K562 (cell line): ENCODE results near the gene NRCAM. TPM values are rescaled to one million over a fixed set of nuclear protein-coding genes. Genes with fewer than 3 reads are reported as not detected.
A peak's percentile ranks its signal among the peaks of the same experiment; 100 is the strongest.

Experiments
- CBX1 ChIP-seq: sonication (generic); IDR thresholded peaks from 2 replicates; pipeline ENCODE4 v1.6.1; 2016; ENCODE audit warnings: antibody characterized with exemption, low read depth, mild to moderate bottlenecking
- ETS1 ChIP-seq: conservative IDR thresholded peaks from 2 replicates; pipeline ENCODE4 v1.6.1; 2011; ENCODE audit warnings: low read depth, mild to moderate bottlenecking, low read length; ENCODE audit not compliant: control insufficient read depth
- GABPA ChIP-seq: fragments of 200-800 bp; sonication (Bioruptor generic); conservative IDR thresholded peaks from 2 replicates; pipeline ENCODE4 v1.6.1; 2016; ENCODE audit warnings: low read depth, missing genetic modification characterization, missing compliant biosample characterization
- GTF3C2 ChIP-seq: IDR thresholded peaks from 3 replicates; pipeline ENCODE4 v1.6.1; 2011; ENCODE audit warnings: borderline replicate concordance, mild to moderate bottlenecking, moderate library complexity; ENCODE audit not compliant: insufficient read length; ENCODE audit errors: extremely low read depth
- HDAC2 ChIP-seq: fragments of 450-650 bp; IDR thresholded peaks from 2 replicates; pipeline ENCODE4 v1.6.1; 2016; ENCODE audit warnings: mild to moderate bottlenecking
- SMARCC2 ChIP-seq: fragments of 450-650 bp; IDR thresholded peaks from 2 replicates; pipeline ENCODE4 v1.6.1; 2017; ENCODE audit warnings: antibody characterized with exemption, moderate library complexity, mild to moderate bottlenecking, low read depth
- ZNF592 ChIP-seq: fragments of 450-650 bp; IDR thresholded peaks from 2 replicates; pipeline ENCODE4 v1.6.1; 2017; ENCODE audit warnings: antibody characterized with exemption, mild to moderate bottlenecking
- ZNF696 ChIP-seq: fragments of 250-450 bp; sonication (Bioruptor Pico); conservative IDR thresholded peaks from 2 replicates; pipeline ENCODE4 v1.4.0; 2020; ENCODE audit warnings: mild to moderate bottlenecking, moderate library complexity
- ZNF77 ChIP-seq: fragments of 250-450 bp; sonication (Bioruptor Pico); IDR thresholded peaks from 2 replicates; pipeline ENCODE4 v1.5.0; 2020
- polyA plus RNA-seq, 8 experiments: library from polyadenylated mRNA; depleted of rRNA in 4 of 8; stranded (reverse) in 5 of 8; unstranded in 3 of 8; fragments of >200 nt; fragmentation: Nextera tagmentation in 2 of 8; fragmentation: Illumina TruSeq in 1 of 8; extraction: Ambion mirVana in 2 of 8; extraction: Trizol in 1 of 8; gene quantifications; 2 replicates each; pipeline versions ENCODE4 v1.2.1 to v1.2.3, GENCODE V29; 2011 to 2014; ENCODE audit warnings: inconsistent platforms in 1 of 8, missing spikeins in 1 of 8
- total RNA-seq, 7 experiments: library from RNA; depleted of rRNA in 6 of 7; stranded (reverse); fragments of >200 nt in 6 of 7; fragmentation: Illumina TruSeq in 2 of 7; extraction: Trizol in 2 of 7; gene quantifications; 2 replicates each; pipeline versions ENCODE4 v1.2.1 to v1.2.3, GENCODE V29; 2011 to 2021; ENCODE audit warnings: low replicate concordance in 1 of 7
- TF ChIP-seq, protein P1 (sequence below): sonication (generic); formaldehyde crosslinking; IDR thresholded peaks from 2 replicates; pipeline ENCODE4 v1.9.0; 2022; ENCODE audit warnings: mild to moderate bottlenecking, missing genetic modification reagents
- TF ChIP-seq, protein P2 (sequence below): sonication (generic); IDR thresholded peaks from 2 replicates; pipeline ENCODE4 v1.6.1; 2016

The NRCAM gene
- total and polyA plus RNA-seq, 9 of the 15 experiments (the other 6 are each of a cell fraction or from before 2014, with no cell fraction given): 0.03 to 0.54 (median 0.12) TPM; not detected in 1

DNA sequence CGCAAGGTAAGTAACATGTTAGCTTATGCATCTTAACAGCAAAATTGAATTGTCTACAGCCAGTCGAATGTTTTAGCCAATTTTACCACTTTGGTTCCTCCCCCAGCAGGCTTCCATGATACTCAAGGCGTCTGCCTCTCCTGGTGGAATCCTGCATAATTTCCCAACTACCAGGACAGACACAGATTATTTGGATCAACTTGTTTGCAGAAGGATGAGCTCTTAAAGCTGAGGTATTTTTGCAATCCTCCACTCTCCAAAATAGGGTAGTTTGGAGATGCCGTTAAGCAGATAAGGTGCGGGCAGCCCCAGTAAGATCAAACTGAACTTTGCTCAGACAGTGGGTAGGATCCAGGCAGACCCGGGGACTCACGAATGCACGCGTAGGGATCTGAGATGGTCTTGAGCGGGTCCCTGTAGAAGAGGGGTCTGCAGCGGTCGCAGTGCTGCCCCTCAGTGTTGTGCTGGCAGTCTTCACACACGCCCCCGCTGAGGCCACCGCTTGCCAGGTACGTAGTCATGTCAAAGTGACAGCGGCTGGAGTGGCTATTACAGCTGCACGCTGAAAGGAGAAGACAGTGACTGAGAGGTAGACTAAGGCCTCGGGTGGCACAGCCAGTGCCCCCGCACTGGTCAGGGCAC lies 353.4 kb downstream of the NRCAM start (continued):
- TF ChIP-seq ZNF592 (peak; percentile 68; the same call in 1 of the 2 replicates), GABPA (tag) (no peak), ZNF77 (CRISPR knock-in tag) (no peak), SMARCC2 (no peak), ZNF696 (CRISPR knock-in tag) (no peak), CBX1 (no peak), HDAC2 (no peak), ETS1 (peak; percentile 47; the same call in 1 of the 2 replicates), GTF3C2 (no peak)
- TF ChIP-seq, protein P1, sequence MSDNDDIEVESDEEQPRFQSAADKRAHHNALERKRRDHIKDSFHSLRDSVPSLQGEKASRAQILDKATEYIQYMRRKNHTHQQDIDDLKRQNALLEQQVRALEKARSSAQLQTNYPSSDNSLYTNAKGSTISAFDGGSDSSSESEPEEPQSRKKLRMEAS (CRISPR knock-in tag): peak; percentile 10; the same call in 1 of the 2 replicates
- TF ChIP-seq, protein P2, sequence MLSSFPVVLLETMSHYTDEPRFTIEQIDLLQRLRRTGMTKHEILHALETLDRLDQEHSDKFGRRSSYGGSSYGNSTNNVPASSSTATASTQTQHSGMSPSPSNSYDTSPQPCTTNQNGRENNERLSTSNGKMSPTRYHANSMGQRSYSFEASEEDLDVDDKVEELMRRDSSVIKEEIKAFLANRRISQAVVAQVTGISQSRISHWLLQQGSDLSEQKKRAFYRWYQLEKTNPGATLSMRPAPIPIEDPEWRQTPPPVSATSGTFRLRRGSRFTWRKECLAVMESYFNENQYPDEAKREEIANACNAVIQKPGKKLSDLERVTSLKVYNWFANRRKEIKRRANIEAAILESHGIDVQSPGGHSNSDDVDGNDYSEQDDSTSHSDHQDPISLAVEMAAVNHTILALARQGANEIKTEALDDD: no peak
